Stomach (tissue), 4 donors: ENCODE data around the gene ACR.
"Not testable (repeated sequence)": the region's sequence is repeated elsewhere in the genome, so short reads cannot be mapped to it uniquely, and the experiment has no call there.

Experiments used
- CTCF ChIP-seq, 7 experiments: fragments of 450-650 bp in 4 of 7; fragments of 200-600 bp in 3 of 7; sonication (generic) in 3 of 7; IDR thresholded peaks; one replicate each; pipeline ENCODE4 v1.5.1; 2016 to 2019; ENCODE audit warnings: antibody characterized with exemption in 7 of 7, control low read depth in 2 of 7, mild to moderate bottlenecking in 1 of 7
- POLR2A ChIP-seq, 4 donors: fragments of 450-650 bp; IDR thresholded peaks; one replicate each; pipeline ENCODE4 v1.6.1; 2016; ENCODE audit warnings: antibody characterized with exemption in 4 of 4, control low read depth in 2 of 4, mild to moderate bottlenecking in 1 of 4, moderate library complexity in 1 of 4
- POLR2AphosphoS5 ChIP-seq, 3 donors: sonication (generic); formaldehyde crosslinking; IDR thresholded peaks; one replicate each; pipeline ENCODE4 v1.6.1; 2016; ENCODE audit warnings: antibody characterized with exemption in 3 of 3

GRCh38 chr22:50786936-50787335 is 48.9 kb downstream of the ACR start:
- TF ChIP-seq CTCF, POLR2A, POLR2AphosphoS5 (IDR thresholded peaks at IDR 0.05): not testable (repeated sequence)
